ENCODE results near the gene ZNF710. TPM values are rescaled to one million over a fixed set of nuclear protein-coding genes. Genes with fewer than 3 reads are reported as not detected.

Gene ZNF710
- total RNA-seq, 1 donor from 2014 or later = 45.5 TPM

DNA sequence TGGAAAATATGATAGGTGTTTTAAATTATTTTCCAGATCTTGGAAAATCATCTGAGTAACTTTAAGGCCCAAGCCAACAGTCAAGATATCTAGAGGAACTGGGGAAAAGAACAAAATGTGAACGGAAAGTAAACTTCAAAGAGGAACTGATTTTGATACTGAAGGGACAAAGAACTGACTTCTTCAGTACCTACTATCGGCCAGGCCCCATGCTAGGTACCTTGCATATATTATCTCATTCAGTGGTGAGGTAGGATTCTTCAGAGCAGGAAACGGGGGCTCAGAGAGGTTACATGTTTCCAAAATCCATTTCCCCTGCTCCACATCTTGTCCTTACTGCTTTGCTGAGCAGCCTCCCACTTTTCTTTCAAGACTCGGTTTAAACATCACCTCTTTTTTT, 9.8 kb upstream of the ZNF710 start:
- intact Hi-C loops (cut with micrococcal nuclease) = no loop called here
- no peak for TF ChIP-seq CTCF (IDR thresholded peaks at IDR 0.05)
- no peak overlapping the region for H3K27ac Mint-ChIP-seq
- no peaks in the 10 kb centered on the region for H3K27me3 Mint-ChIP-seq
- no peak overlapping the region for H3K4me3 Mint-ChIP-seq
- H3K36me3 Mint-ChIP-seq (ENCODE audit: low read depth) = no peaks in the 10 kb centered on the region
- H3K9me3 Mint-ChIP-seq = no peaks in the 10 kb centered on the region
- ATAC-seq (ENCODE audit: low read depth) = peak; percentile 50
- POLR2A ChIA-PET = no interaction called here
- no peak for DNase-seq
- no peaks in the 10 kb centered on the region for H3K4me1 Mint-ChIP-seq
- CTCF ChIA-PET = no interaction called here

- H3K27ac Mint-ChIP-seq = no peak overlapping the region
- no peaks in the 10 kb centered on the region for H3K27me3 Mint-ChIP-seq
- no peaks in the 10 kb centered on the region for H3K4me1 Mint-ChIP-seq
- H3K36me3 Mint-ChIP-seq (ENCODE audit: low read depth) = no peaks in the 10 kb centered on the region
- CTCF ChIA-PET = no interaction called here
- H3K4me3 Mint-ChIP-seq = no peak overlapping the region
- POLR2A ChIA-PET = interaction anchor here (0.6 to 1.3 kb wide), 2 partner anchors 10 to 66 kb away, joined by 3 to 5 read pairs; no protein-coding TSS in a partner anchor
- no peak for TF ChIP-seq CTCF (IDR thresholded peaks at IDR 0.05)
- intact Hi-C loops (cut with micrococcal nuclease) = no loop called here
- ATAC-seq (ENCODE audit: low read depth) (no peak), DNase-seq (no peak)
- no peaks in the 10 kb centered on the region for H3K9me3 Mint-ChIP-seq
Measured at GRCh38 chr15:89993349-89993748, 7.8 kb upstream of the ZNF710 start.

DNA sequence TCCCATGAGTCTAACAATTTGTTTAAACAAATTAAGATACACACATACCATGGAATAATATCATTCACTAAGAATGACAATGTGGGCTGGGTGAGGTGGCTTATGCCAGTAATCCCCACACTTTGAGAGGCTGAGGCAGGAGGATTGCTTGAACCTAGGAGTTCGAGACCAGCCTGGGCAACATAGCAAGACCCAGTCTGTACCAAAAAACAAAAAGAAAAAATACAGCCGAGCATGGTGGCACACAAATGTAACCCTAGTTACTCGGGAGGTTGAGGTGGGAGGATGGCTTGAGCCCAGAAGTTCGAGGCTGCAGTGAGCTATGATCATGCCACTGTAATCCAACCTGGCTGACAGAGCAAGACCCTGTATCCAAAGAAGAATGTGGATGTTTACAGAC, 4.0 kb upstream of the ZNF710 start:
- TF ChIP-seq CTCF (IDR thresholded peaks at IDR 0.05) = no peak
- no peaks in the 10 kb centered on the region for H3K9me3 Mint-ChIP-seq
- H3K27ac Mint-ChIP-seq = no peak overlapping the region
- ChIA-PET POLR2A (no interaction called here), CTCF (interaction anchor here (1.7 kb wide), 1 partner anchor 67 kb away, joined by 3 read pairs; no protein-coding TSS in a partner anchor)
- DNase-seq (no peak), ATAC-seq (ENCODE audit: low read depth) (no peak)
- H3K36me3 Mint-ChIP-seq (ENCODE audit: low read depth) = peaks cover 5% of the 10 kb centered on the region
- peaks cover 7% of the 10 kb centered on the region for H3K4me1 Mint-ChIP-seq
- no peaks in the 10 kb centered on the region for H3K27me3 Mint-ChIP-seq
- intact Hi-C loops (cut with micrococcal nuclease) = no loop called here
- no peak overlapping the region for H3K4me3 Mint-ChIP-seq

- Mint-ChIP-seq H3K9me3 (no peaks in the 10 kb centered on the region), H3K27me3 (no peaks in the 10 kb centered on the region), H3K36me3 (ENCODE audit: low read depth) (peaks cover 9% of the 10 kb centered on the region), H3K27ac (no peak overlapping the region), H3K4me1 (peaks cover 14% of the 10 kb centered on the region), H3K4me3 (no peak overlapping the region)
- TF ChIP-seq CTCF (IDR thresholded peaks at IDR 0.05) = no peak
- ATAC-seq (ENCODE audit: low read depth) = no peak
- intact Hi-C loops (cut with micrococcal nuclease) = no loop called here
- CTCF ChIA-PET = interaction anchor here (0.8 to 1.7 kb wide), 2 partner anchors 22 to 66 kb away, joined by 3 read pairs; no protein-coding TSS in a partner anchor
- DNase-seq = no peak
- POLR2A ChIA-PET = no interaction called here
Measured at GRCh38 chr15:89998141-89998661, 2.9 kb upstream of the ZNF710 start.

GRCh38 chr15:89998923-89999675, 2.0 kb upstream of the ZNF710 start:
- intact Hi-C loops (cut with micrococcal nuclease) = no loop called here
- Mint-ChIP-seq H3K4me1 (peaks cover 23% of the 10 kb centered on the region), H3K36me3 (ENCODE audit: low read depth) (peaks cover 11% of the 10 kb centered on the region), H3K27me3 (no peaks in the 10 kb centered on the region), H3K9me3 (no peaks in the 10 kb centered on the region), H3K27ac (peak overlapping the region; percentile 54), H3K4me3 (peak overlapping the region; percentile 13)
- ChIA-PET CTCF (interaction anchor here (0.8 to 1.0 kb wide), 2 partner anchors 23 to 238 kb away, joined by 3 read pairs; no protein-coding TSS in a partner anchor), POLR2A (interaction anchor here (0.5 to 1.3 kb wide), 4 partner anchors 14 to 105 kb away, joined by 3 to 9 read pairs (median 4); partner anchors contain the start of gene AP3S2)
- DNase-seq (no peak), ATAC-seq (ENCODE audit: low read depth) (no peak)
- no peak for TF ChIP-seq CTCF (IDR thresholded peaks at IDR 0.05)

Measured in activated B cell treated with CpG ODN at 0.5 μM for 24 hours (primary cell).